ENCODE results near the gene WBP2.

WBP2 gene

GRCh38 chr17:75822800-75823166, 32.4 kb downstream of the WBP2 start:
- H3K27ac ChIP-seq (ENCODE audit: low read length) = no peak overlapping the region
- peaks cover 38 to 78% of the 10 kb centered on the region in 2 donors for H3K36me3 ChIP-seq (ENCODE audit: control insufficient read depth in 1 of 2, insufficient read depth in 2 of 2, low read length in 2 of 2)
- H3K4me3 ChIP-seq (ENCODE audit: low read depth in 1 of 2, low read length in 2 of 2) = no peak overlapping the region
- no peaks in the 10 kb centered on the region for H3K27me3 ChIP-seq (ENCODE audit: low read depth, low read length)
- no peaks in the 10 kb centered on the region for H3K9me3 ChIP-seq (ENCODE audit: control insufficient read depth in 1 of 2, low read length in 2 of 2)
- H3K4me1 ChIP-seq (ENCODE audit: control insufficient read depth in 1 of 2, insufficient read depth in 2 of 2, low read length in 2 of 2) = peaks cover under 1 to 9% of the 10 kb centered on the region in 2 donors

- Histone ChIP-seq H3K4me1 (ENCODE audit: control insufficient read depth in 1 of 2, insufficient read depth in 2 of 2, low read length in 2 of 2) (peaks cover 0 to 4% of the 10 kb centered on the region in 2 donors), H3K4me3 (ENCODE audit: low read depth in 1 of 2, low read length in 2 of 2) (no peak overlapping the region), H3K9me3 (ENCODE audit: control insufficient read depth in 1 of 2, low read length in 2 of 2) (no peaks in the 10 kb centered on the region), H3K27ac (ENCODE audit: low read length) (no peak overlapping the region), H3K27me3 (ENCODE audit: low read depth, low read length) (no peaks in the 10 kb centered on the region), H3K36me3 (ENCODE audit: control insufficient read depth in 1 of 2, insufficient read depth in 2 of 2, low read length in 2 of 2) (peaks cover 43 to 83% of the 10 kb centered on the region in 2 donors)
Observed at GRCh38 chr17:75822119-75822799, 32.9 kb downstream of the WBP2 start.

- Histone ChIP-seq H3K4me3 (ENCODE audit: low read depth in 1 of 2, low read length in 2 of 2) (no peak overlapping the region), H3K9me3 (ENCODE audit: control insufficient read depth in 1 of 2, low read length in 2 of 2) (no peaks in the 10 kb centered on the region), H3K27ac (ENCODE audit: low read length) (no peak overlapping the region), H3K4me1 (ENCODE audit: control insufficient read depth in 1 of 2, insufficient read depth in 2 of 2, low read length in 2 of 2) (no peaks in the 10 kb centered on the region), H3K27me3 (ENCODE audit: low read depth, low read length) (no peaks in the 10 kb centered on the region), H3K36me3 (ENCODE audit: control insufficient read depth in 1 of 2, insufficient read depth in 2 of 2, low read length in 2 of 2) (peaks cover 45 to 90% of the 10 kb centered on the region in 2 donors)
Observed at GRCh38 chr17:75821552-75821951, 33.6 kb downstream of the WBP2 start.

GRCh38 chr17:75820094-75821080, 34.7 kb downstream of the WBP2 start:
- Histone ChIP-seq H3K36me3 (ENCODE audit: control insufficient read depth in 1 of 2, insufficient read depth in 2 of 2, low read length in 2 of 2) (peaks cover 45 to 93% of the 10 kb centered on the region in 2 donors), H3K4me1 (ENCODE audit: control insufficient read depth in 1 of 2, insufficient read depth in 2 of 2, low read length in 2 of 2) (no peaks in the 10 kb centered on the region), H3K27ac (ENCODE audit: low read length) (no peak overlapping the region), H3K4me3 (ENCODE audit: low read depth in 1 of 2, low read length in 2 of 2) (no peak overlapping the region), H3K9me3 (ENCODE audit: control insufficient read depth in 1 of 2, low read length in 2 of 2) (no peaks in the 10 kb centered on the region), H3K27me3 (ENCODE audit: low read depth, low read length) (no peaks in the 10 kb centered on the region)

GRCh38 chr17:75819678-75820077, 35.5 kb downstream of the WBP2 start:
- peaks cover 46 to 94% of the 10 kb centered on the region in 2 donors for H3K36me3 ChIP-seq (ENCODE audit: control insufficient read depth in 1 of 2, insufficient read depth in 2 of 2, low read length in 2 of 2)
- H3K27ac ChIP-seq (ENCODE audit: low read length) = no peak overlapping the region
- H3K9me3 ChIP-seq (ENCODE audit: control insufficient read depth in 1 of 2, low read length in 2 of 2) = no peaks in the 10 kb centered on the region
- no peak overlapping the region for H3K4me3 ChIP-seq (ENCODE audit: low read depth in 1 of 2, low read length in 2 of 2)
- no peaks in the 10 kb centered on the region for H3K4me1 ChIP-seq (ENCODE audit: control insufficient read depth in 1 of 2, insufficient read depth in 2 of 2, low read length in 2 of 2)
- no peaks in the 10 kb centered on the region for H3K27me3 ChIP-seq (ENCODE audit: low read depth, low read length)

GRCh38 chr17:75819116-75819515, 36.0 kb downstream of the WBP2 start:
- H3K36me3 ChIP-seq (ENCODE audit: control insufficient read depth in 1 of 2, insufficient read depth in 2 of 2, low read length in 2 of 2) = peaks cover 49 to 93% of the 10 kb centered on the region in 2 donors
- H3K4me3 ChIP-seq (ENCODE audit: low read depth in 1 of 2, low read length in 2 of 2) = no peak overlapping the region
- no peaks in the 10 kb centered on the region for H3K4me1 ChIP-seq (ENCODE audit: control insufficient read depth in 1 of 2, insufficient read depth in 2 of 2, low read length in 2 of 2)
- no peaks in the 10 kb centered on the region for H3K9me3 ChIP-seq (ENCODE audit: control insufficient read depth in 1 of 2, low read length in 2 of 2)
- no peak overlapping the region for H3K27ac ChIP-seq (ENCODE audit: low read length)
- H3K27me3 ChIP-seq (ENCODE audit: low read depth, low read length) = no peaks in the 10 kb centered on the region

DNA sequence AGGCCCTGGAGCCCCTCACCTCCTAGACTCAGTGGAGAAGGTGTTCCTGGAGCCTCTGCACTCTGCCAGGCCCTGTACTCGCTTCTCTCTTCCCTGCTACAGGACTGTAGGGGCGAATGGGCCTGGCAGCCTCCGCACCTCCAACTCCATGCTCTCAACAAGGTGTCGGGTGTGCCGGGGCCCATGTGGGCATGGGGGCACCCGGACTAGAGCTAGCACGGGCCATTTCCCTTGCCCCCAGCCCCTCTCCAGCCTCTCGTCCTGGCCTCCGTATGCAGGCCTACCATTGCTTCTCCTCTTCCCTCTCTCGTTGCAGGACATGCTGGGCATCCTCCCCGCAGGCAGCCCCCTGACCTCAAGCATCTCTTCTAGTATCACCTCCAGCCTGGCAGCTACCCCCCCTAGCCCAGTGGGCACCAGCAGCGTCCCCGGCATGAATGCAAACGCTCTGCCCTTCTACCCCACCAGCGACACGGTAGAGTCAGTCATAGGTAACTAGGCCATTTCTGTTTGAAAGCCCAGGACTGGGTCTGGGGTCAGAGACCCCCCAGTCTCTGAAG, 36.7 kb downstream of the WBP2 start:
- Histone ChIP-seq H3K4me3 (ENCODE audit: low read depth in 1 of 2, low read length in 2 of 2) (no peak overlapping the region), H3K4me1 (ENCODE audit: control insufficient read depth in 1 of 2, insufficient read depth in 2 of 2, low read length in 2 of 2) (no peaks in the 10 kb centered on the region), H3K27me3 (ENCODE audit: low read depth, low read length) (no peaks in the 10 kb centered on the region), H3K9me3 (ENCODE audit: control insufficient read depth in 1 of 2, low read length in 2 of 2) (no peaks in the 10 kb centered on the region), H3K27ac (ENCODE audit: low read length) (no peak overlapping the region), H3K36me3 (ENCODE audit: control insufficient read depth in 1 of 2, insufficient read depth in 2 of 2, low read length in 2 of 2) (peaks cover 51 to 93% of the 10 kb centered on the region in 2 donors)

- no peak overlapping the region for H3K4me3 ChIP-seq (ENCODE audit: low read depth in 1 of 2, low read length in 2 of 2)
- H3K27me3 ChIP-seq (ENCODE audit: low read depth, low read length) = no peaks in the 10 kb centered on the region
- H3K36me3 ChIP-seq (ENCODE audit: control insufficient read depth in 1 of 2, insufficient read depth in 2 of 2, low read length in 2 of 2) = peaks cover 56 to 93% of the 10 kb centered on the region in 2 donors
- H3K27ac ChIP-seq (ENCODE audit: low read length) = no peak overlapping the region
- no peaks in the 10 kb centered on the region for H3K4me1 ChIP-seq (ENCODE audit: control insufficient read depth in 1 of 2, insufficient read depth in 2 of 2, low read length in 2 of 2)
- no peaks in the 10 kb centered on the region for H3K9me3 ChIP-seq (ENCODE audit: control insufficient read depth in 1 of 2, low read length in 2 of 2)
Observed at GRCh38 chr17:75817571-75817970, 37.6 kb downstream of the WBP2 start.

DNA sequence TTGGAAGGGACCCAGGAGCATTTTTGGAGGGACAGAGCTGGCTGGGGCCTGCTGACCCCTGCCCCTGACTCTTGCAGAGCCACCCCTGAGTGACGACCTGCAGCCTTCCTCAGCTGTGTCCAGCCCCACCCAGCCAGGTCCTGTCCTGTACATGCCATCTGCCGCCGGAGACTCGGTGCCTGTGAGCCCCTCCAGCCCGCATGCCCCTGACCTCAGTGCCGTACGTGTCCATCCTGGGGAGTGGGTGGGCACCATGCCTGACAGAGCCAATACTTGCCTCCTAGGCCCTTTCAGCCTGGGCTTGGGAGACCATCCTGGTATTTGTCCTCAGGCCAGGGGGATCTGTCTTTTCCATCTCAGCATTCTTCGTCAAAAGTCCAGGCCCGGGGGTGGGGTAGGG, 38.4 kb downstream of the WBP2 start:
- Histone ChIP-seq H3K27ac (ENCODE audit: low read length) (no peak overlapping the region), H3K4me3 (ENCODE audit: low read depth in 1 of 2, low read length in 2 of 2) (no peak overlapping the region), H3K36me3 (ENCODE audit: control insufficient read depth in 1 of 2, insufficient read depth in 2 of 2, low read length in 2 of 2) (peaks cover 56 to 94% of the 10 kb centered on the region in 2 donors), H3K4me1 (ENCODE audit: control insufficient read depth in 1 of 2, insufficient read depth in 2 of 2, low read length in 2 of 2) (no peaks in the 10 kb centered on the region), H3K27me3 (ENCODE audit: low read depth, low read length) (no peaks in the 10 kb centered on the region), H3K9me3 (ENCODE audit: control insufficient read depth in 1 of 2, low read length in 2 of 2) (no peaks in the 10 kb centered on the region)

GRCh38 chr17:75815399-75815798, 39.7 kb downstream of the WBP2 start:
- H3K27ac ChIP-seq (ENCODE audit: low read length) = no peak overlapping the region

GRCh38 chr17:75814900-75815373, 40.2 kb downstream of the WBP2 start:
- no peaks in the 10 kb centered on the region for H3K9me3 ChIP-seq (ENCODE audit: control insufficient read depth in 1 of 2, low read length in 2 of 2)
- H3K4me1 ChIP-seq (ENCODE audit: control insufficient read depth in 1 of 2, insufficient read depth in 2 of 2, low read length in 2 of 2) = no peaks in the 10 kb centered on the region
- no peaks in the 10 kb centered on the region for H3K27me3 ChIP-seq (ENCODE audit: low read depth, low read length)
- H3K36me3 ChIP-seq (ENCODE audit: control insufficient read depth in 1 of 2, insufficient read depth in 2 of 2, low read length in 2 of 2) = peaks cover 49 to 90% of the 10 kb centered on the region in 2 donors
- H3K27ac ChIP-seq (ENCODE audit: low read length) = no peak overlapping the region
- no peak overlapping the region for H3K4me3 ChIP-seq (ENCODE audit: low read depth in 1 of 2, low read length in 2 of 2)

More at GRCh38 chr17:75815399-75815798, 39.7 kb downstream of the WBP2 start:
- H3K4me1 ChIP-seq (ENCODE audit: control insufficient read depth in 1 of 2, insufficient read depth in 2 of 2, low read length in 2 of 2) = no peaks in the 10 kb centered on the region
- peaks cover 50 to 92% of the 10 kb centered on the region in 2 donors for H3K36me3 ChIP-seq (ENCODE audit: control insufficient read depth in 1 of 2, insufficient read depth in 2 of 2, low read length in 2 of 2)
- H3K4me3 ChIP-seq (ENCODE audit: low read depth in 1 of 2, low read length in 2 of 2) = no peak overlapping the region
- no peaks in the 10 kb centered on the region for H3K27me3 ChIP-seq (ENCODE audit: low read depth, low read length)
- H3K9me3 ChIP-seq (ENCODE audit: control insufficient read depth in 1 of 2, low read length in 2 of 2) = no peaks in the 10 kb centered on the region

Data from muscle layer of duodenum (tissue), 2 donors.